ENCODE results near the gene NLRP10.

Gene NLRP10

DNA sequence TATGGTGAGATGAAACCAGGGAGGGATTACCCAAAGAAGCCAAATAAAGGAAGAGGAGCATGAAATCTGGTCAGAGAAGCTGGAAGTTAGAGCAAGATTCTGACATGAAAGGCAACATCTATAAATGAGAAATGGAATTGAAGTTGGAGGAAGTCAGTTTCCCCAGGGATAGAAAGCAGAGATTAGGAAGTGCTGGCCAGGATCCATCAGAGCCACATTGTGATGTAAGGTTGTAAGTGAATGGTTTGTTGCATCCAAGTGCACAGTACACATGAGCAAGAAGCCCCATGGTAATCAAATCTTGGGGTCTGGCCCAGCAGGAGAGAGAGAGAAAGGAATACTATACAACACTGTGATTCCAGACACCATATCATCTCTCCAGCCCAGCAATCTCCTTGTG, 6.6 kb upstream of the NLRP10 start:
- DNase-seq = no peak

DNA sequence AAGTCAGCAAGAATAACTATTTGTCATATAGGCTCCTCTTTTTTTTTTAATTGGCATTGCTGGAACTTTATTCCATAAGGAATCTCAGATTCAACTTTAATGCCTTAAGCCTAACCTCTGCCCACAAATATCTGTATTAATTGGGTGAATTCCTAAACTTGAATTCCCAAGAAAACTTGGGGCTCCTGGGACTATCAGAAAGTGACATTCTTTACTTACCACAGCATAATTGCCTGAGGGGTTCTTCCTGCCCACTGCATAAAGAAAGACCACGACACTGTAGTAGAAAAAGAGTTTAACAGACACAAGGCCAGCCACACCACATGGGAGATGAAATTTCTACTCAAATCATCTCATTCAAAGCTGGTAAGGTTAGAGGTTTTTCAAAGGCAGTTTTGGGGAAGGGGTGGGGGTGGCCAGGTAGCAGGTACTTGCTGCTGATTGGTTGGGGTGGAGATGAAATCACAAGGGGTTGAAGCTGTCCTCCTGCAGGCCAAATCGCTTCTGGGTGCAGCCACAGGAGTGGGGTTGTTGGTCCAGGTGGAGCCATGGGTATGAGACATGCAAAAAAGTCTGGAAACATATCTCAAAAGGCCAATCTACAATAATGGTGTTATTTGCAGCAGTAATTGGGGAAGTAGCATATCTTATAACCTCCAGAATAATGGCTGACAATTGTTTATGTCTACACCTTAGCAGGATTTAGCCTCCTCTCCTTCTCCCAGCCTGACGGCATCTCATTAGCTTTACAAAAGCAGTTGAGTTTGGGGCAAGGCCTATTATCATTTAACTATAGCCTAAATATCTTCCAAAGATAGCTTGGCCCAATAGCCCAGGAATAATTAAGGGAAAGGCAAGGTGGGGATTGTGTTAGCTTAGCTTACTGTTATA, 4.8 kb upstream of the NLRP10 start:
- DNase-seq = no peak

DNA sequence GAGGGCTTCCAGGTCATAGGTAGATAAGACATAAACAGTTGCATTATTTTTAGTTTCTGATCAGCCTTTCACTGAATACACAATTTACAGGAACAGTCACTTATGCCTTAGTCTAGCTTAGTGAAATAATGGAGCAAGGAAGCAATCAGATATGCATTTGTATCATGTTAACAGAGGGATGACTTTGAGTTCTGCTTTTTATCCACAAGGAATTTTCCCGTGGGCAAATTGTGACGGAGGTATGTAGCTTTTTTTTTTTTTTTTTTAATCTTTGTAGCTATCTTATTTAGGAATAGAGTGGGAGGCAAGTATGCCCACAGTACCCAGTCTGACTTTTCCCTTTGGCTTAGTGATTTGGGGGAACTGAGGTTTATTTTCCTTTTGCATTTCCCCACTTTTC, 3.4 kb upstream of the NLRP10 start:
- DNase-seq = no peak

DNA sequence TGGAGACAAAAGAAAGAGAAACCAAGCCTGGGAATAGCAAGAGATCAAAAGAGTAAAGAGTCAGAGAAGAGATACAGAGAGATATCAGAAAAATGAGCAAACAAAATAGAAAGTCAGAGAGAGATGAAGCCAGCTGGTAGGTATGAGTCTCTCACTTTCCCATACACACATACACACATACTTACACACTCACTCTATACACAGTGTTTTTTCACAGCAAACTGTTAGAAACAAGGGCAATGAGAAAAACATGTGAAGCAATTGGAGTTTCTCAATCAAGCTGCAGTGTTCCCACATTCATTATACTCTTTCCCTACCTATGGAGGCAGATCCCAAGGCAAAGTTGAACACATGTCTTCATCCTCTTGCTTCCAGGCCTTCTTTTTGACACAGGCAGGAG, 2.6 kb upstream of the NLRP10 start:
- DNase-seq = no peak

DNA sequence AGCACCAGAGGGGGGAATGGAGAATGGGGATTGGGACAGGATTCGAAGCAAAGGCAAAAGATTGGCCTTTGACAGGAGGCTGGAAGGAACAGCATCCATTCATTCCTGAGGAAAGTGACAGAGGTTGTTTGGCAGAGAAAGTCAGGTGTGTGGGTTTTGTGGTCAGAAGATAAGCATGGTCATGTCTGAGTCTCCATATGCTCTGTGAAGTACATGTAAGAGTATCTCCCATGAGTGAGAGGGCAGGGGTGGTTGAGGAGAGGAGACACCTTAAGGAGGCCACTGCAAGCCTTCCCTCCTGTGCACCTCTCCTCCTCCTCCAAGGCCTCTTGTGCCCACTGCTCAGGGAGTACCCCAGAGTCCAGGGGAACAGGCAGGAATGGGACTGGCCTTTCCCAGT, 1.9 kb upstream of the NLRP10 start:
- no peak for DNase-seq

DNA sequence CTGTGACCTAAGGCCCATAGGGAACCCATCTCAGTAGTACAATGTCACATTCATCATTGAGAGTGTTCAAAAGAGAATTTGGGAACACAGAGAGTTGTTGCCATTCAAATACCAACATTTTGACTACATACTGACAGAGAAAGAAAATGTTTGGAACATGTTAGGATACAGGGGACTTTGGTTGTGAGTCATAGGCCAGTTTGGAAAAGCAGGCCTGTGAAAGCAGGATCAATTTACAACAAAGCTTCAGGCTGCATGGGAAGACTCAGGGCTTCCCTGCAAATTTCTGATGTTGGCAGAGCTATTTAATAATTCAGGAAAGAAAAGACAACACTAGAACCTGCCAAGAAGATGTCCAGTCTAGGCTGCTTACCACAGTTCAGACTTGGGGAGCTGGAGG, 374 bp downstream of the NLRP10 start:
- no peak for DNase-seq

DNA sequence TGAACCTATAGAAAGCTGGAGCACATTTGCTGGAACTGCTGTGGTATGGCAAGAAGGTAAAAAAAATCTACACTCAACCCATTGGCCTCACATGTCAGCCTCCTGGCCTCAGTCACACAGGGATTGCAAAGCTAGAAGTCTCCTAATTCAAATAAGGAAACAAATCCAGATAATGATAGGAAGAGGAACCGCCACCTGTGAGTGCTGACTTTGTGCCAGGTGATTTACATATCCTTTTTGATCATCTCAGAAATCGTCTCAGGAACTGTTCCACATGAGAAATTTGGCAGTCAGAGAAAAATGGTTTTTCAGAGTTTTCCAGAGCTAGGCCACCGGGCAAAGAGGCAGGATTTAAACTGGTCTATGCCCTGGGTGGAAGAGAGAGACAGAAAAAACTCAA, 986 bp downstream of the NLRP10 start:
- no peak for DNase-seq

DNA sequence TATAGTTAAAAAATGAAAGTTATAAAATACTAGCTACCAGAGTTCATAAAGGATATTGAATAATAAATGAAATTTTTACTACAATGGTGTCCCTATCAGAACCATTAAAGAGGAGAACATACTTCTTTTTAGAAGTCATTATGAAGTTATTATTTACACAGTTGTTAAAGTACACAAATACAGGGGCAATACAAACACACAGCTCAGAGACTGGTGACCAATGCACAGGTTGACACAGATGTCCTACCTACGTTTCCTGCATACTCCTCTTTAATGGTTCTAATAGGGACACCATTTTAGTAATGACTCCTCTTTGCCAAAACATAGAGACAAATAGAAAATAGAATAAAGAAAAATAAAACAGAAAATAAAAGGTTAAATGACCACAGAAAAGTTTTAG, 10.1 kb downstream of the NLRP10 start:
- no peak for DNase-seq

DNA sequence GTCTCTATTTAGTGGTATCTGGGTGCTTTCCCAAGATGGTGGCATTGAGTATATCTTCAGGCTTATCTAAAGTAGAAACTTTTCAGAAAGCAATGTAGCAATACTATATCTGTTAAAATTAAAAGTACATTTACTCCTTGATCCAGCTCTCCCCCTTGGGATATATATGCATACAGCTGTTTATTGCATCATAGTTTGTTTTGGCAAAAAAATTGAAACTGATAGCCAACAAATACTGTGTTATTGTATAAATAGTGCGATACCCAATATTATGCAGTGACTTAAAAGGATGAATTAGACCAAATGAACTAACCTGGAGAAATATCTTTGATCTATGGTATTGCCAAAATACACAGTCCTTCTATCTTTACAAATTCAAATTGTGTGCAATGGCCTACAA, 15.3 kb downstream of the NLRP10 start:
- DNase-seq = no peak

DNA sequence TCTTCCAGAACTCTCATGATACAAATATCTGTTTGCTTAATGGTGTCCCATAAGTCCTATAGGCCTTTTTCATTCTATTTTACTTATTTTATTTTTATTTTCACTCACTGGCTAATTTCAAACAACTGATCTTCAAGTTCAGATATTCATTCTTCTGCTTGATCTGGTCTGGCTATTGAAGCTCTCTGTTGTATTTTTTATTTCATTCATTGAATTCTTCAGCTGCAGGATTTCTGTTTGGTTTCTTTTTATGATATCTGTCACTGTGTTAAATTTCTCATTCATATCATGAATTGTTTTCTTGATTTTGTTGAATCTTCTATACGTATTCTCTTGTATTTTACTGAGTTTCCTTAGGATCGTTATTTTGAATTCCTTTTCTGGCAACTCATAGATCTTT, 21.1 kb downstream of the NLRP10 start:
- DNase-seq = no peak

DNA sequence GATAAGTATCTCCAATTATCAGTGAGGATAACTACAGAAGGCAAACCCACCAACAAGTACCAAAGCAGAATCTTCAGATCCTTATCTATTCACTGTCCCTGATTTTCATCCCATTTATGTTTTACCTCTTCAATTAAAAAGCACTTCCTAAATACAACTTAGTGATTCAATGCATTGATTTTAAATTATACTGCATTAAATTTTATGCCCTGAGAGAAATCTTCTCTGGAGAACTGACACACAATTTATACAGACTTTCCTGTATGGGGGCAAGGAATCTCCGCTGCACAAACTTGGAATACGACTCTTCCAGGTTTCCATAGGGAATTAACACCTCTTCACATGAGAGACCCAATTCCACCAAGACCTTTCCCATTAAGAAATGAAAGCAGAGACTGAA, 23.6 kb downstream of the NLRP10 start, which contains the start of gene OR10A3:
Gene OR10A3 (minus strand): TSS at position 101 of the 400 bp plus-strand sequence. CDS start 2,188 bp downstream, outside the sequence.
- no peak for DNase-seq

DNA sequence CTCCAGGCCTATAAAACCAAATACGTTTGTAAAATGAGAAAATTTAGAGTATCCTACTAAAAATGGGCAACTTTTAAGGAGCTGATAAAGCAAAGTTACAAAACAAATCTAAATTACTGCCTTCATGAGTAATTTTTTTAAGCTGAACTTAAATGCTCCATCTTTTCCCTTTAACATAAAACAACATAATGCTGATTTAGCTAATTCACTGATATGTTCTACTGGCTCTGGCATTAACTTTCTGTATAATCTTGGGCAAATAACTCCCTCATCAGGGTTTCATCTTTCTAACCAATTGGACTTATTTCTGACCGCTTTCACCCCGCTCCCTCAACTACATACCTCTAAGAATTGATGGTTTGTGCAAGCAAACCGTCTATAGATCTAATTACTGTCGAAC, 24.1 kb downstream of the NLRP10 start:
- DNase-seq = no peak

DNA sequence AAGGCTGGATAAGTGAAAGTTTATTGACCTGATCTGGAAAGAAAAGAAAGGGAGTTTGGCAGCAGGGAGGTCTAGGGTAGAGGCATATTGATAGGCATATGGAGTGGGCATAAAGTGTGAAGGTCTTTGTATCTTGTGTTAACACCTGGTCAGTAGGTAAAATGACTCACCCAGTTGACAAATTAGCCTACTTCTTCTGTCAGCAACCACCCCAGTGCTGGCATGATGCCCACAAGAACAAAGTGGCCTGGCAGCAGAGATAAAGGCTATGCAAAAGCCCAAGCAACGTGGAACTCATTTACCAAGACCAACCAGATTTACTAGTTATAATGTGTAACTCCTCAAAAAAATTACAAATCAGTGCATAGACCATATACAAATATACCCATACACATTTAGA, 28.6 kb downstream of the NLRP10 start:
- no peak for DNase-seq

DNA sequence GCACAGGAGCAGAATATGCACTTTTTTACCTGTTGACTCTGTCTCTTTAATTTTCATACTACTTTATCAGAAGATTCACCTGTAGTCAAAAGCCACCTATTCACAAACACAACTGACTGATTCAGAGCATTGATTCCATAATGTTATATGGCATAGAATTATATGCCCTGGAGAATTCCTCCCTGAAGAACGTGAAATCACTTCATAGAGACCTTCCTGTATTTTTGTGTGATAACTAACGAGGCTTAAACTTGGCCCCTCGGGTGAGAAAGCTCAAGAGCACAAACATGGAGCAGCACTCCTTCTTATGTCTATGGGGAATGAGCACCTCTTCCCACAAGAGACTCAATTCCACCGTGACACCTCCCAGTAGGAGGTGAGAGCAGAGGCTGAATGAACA, 34.1 kb downstream of the NLRP10 start, which contains the start of gene OR10A6:
Gene OR10A6 (minus strand): TSS at position 101 of the 400 bp plus-strand sequence. CDS start 2,606 bp downstream, outside the sequence.
- DNase-seq = no peak

DNA sequence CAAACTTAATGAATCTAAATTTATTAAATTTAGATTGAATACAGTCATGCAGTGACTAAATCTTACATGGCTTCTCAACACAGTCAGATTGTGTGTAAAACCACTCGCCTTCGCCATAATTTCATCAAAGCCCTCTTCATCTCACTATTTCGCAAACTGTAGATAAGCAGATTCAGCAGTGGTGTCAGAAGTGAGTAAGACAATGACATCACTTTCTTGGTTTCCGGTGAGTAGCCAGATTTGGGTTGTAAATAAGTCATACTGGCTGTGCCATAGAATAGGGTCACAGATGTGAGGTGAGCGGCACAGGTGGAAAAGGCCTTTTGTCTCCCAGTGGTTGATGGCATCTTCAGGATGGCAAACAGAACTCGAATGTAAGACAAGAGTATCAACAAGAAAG, 37.6 kb downstream of the NLRP10 start:
- no peak for DNase-seq

DNA sequence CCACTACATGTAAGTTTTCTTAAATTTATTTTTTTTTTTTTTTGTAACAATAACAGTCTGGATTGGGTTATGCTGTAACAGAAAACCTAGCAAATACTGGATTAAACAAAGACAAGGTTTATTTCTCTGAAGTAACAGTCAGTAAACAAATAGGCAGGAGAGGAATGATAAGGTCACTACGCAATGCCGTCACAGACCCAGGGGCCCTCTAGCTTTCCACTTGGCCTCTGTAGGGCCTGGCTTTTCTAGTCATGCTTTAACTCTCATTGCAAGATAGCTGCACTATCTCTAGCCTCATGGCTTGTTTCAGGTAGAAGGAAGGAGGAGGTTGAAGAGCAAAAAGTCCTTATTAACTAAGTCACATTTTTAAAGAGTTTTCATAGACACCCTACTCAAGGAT, 40.7 kb downstream of the NLRP10 start:
- DNase-seq = no peak

DNA sequence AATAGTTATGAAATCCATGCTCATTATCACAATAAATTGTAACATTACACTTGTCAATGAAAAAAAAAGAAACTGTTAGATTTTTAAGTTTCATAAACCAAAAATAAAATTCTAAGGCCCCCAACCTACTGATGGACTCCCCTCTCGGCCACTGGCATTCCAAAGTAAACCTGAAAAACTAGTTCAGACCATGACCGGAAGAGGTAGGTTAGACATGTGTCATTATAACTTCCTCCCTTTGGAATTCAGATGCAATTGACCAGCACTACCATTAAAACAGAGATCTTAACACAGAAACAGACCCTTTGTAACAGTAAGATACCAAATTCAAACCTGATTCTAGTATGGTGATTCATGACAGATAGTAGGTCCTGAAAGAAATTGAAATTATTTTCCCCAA, 47.1 kb downstream of the NLRP10 start:
- DNase-seq = no peak

Measured in activated gamma-delta T cell treated with Interleukin-2 at 50 U/mL for 16 hours (primary cell).